GM23248 (cell line): Measurements from ENCODE around the gene TMX2. TPM values are rescaled to one million over a fixed set of nuclear protein-coding genes. Genes with fewer than 3 reads are reported as not detected.
"Not testable (repeated sequence)": the region's sequence is repeated elsewhere in the genome, so short reads cannot be mapped to it uniquely, and the experiment has no call there.

Experiments
- DNase-seq: peaks from one replicate; pipeline ENCODE4 v3.0.0-alpha.2; 2015
- H2AFZ ChIP-seq: fragments of 200-600 bp; sonication (generic); 2 replicates; pipeline ENCODE4 v1.6.1; 2016; ENCODE audit warnings: antibody characterized with exemption
- H3F3A ChIP-seq: fragments of 200-600 bp; sonication (generic); 2 replicates; pipeline ENCODE4 v1.6.1; 2016; ENCODE audit warnings: mild to moderate bottlenecking, antibody characterized with exemption, mixed run types; ENCODE audit not compliant: insufficient read depth
- H3K27ac ChIP-seq: fragments of 200-600 bp; sonication (generic); 2 replicates; pipeline ENCODE4 v1.5.1; 2016; ENCODE audit warnings: mild to moderate bottlenecking
- H3K27me3 ChIP-seq: fragments of 200-600 bp; sonication (generic); replicated peaks from 2 replicates; pipeline ENCODE4 v1.6.1; 2016; ENCODE audit warnings: mild to moderate bottlenecking; ENCODE audit not compliant: insufficient read depth
- H3K36me3 ChIP-seq: fragments of 200-600 bp; sonication (generic); 2 replicates; pipeline ENCODE4 v1.6.1; 2016; ENCODE audit warnings: low read depth, mild to moderate bottlenecking
- H3K4me1 ChIP-seq: fragments of 200-600 bp; sonication (generic); 2 replicates; pipeline ENCODE4 v1.6.1; 2016; ENCODE audit warnings: mild to moderate bottlenecking; ENCODE audit not compliant: insufficient read depth
- H3K4me2 ChIP-seq: fragments of 200-600 bp; sonication (generic); one replicate; pipeline ENCODE4 v1.6.1; 2016; ENCODE audit warnings: mild to moderate bottlenecking; ENCODE audit not compliant: unreplicated experiment
- H3K4me3 ChIP-seq: fragments of 200-600 bp; sonication (generic); 2 replicates; pipeline ENCODE4 v1.5.1; 2016; ENCODE audit warnings: mild to moderate bottlenecking
- H3K79me2 ChIP-seq: fragments of 200-600 bp; sonication (generic); 2 replicates; pipeline ENCODE4 v1.6.1; 2016; ENCODE audit warnings: mild to moderate bottlenecking; ENCODE audit not compliant: insufficient read depth
- H3K9ac ChIP-seq: fragments of 200-600 bp; sonication (generic); 2 replicates; pipeline ENCODE4 v1.6.1; 2016; ENCODE audit warnings: mild to moderate bottlenecking
- H3K9me2 ChIP-seq: fragments of 200-600 bp; sonication (generic); 2 replicates; pipeline ENCODE4 v1.6.1; 2016; ENCODE audit warnings: mixed run types, mild to moderate bottlenecking, moderate library complexity; ENCODE audit not compliant: insufficient read depth
- H3K9me3 ChIP-seq: fragments of 200-600 bp; sonication (generic); one replicate; pipeline ENCODE4 v1.6.1; 2017; ENCODE audit warnings: low read depth
- H4K20me1 ChIP-seq: fragments of 200-600 bp; sonication (generic); 2 replicates; pipeline ENCODE4 v1.6.0; 2016; ENCODE audit not compliant: insufficient read depth
- EZH2 ChIP-seq: fragments of 200-600 bp; sonication (generic); IDR thresholded peaks from 2 replicates; pipeline ENCODE4 v1.6.1; 2018; ENCODE audit warnings: antibody characterized with exemption, mild to moderate bottlenecking; ENCODE audit not compliant: insufficient read depth, poor library complexity, severe bottlenecking
- EZH2phosphoT487 ChIP-seq: fragments of 200-600 bp; sonication (generic); IDR thresholded peaks from 2 replicates; pipeline ENCODE4 v1.6.1; 2018; ENCODE audit warnings: antibody characterized with exemption, moderate library complexity, mild to moderate bottlenecking, low read depth; ENCODE audit not compliant: insufficient read depth
- WGBS, 2 experiments: methylation state at CpG; one replicate each; pipeline ENCODE4 v1.1.6; 2015 to 2017; ENCODE audit warnings: low lambda C conversion rate in 2 of 2, low coverage in 1 of 2; ENCODE audit errors: missing lambda C conversion rate in 2 of 2; 5-methylcytosine and 5-hydroxymethylcytosine counted together
- in situ Hi-C: fragments of 300-500 bp; cut with MboI; formaldehyde crosslinking; loops from 2 replicates; pipeline ENCODE4 v1.15.0; 2020
- polyA plus RNA-seq: library from polyadenylated mRNA; unstranded; fragments of >200 nt; fragmentation: Nextera tagmentation; extraction: Ambion mirVana; gene quantifications from 2 replicates; pipeline ENCODE4 v1.2.1, GENCODE V29; 2016
- total RNA-seq: library from RNA; depleted of rRNA; stranded (reverse); fragments of >200 nt; shearing (Covaris generic); gene quantifications from 2 replicates; pipeline ENCODE4 v1.2.3, GENCODE V29; 2014

The TMX2 gene
- total and polyA plus RNA-seq, 2 experiments from 2014 or later: 88.1 to 105 TPM

DNA sequence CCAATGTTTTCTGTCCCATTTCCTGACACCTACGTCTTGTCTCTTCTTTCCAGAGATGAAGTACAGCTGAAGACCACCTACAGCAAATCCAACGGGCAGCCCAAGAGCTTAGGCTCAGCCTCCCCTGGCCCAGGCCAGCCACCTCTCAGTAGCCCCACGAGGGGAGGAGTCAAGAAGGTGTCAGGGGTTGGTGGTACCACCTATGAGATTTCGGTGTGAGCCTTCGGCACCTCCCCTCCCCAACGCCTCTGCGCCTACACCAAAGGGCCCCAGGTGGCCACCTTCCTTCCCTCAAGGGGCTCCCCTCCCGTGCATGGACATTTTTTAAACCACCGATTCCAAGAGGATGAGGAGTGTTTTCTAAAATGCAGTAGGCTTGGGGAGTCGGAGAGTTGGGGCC lies 12.6 kb upstream of the TMX2 start:
- H3K27ac ChIP-seq: no peak overlapping the region
- H4K20me1 ChIP-seq: no peaks in the 10 kb centered on the region
- in situ Hi-C loops: no loop called here
- H3K9me3 ChIP-seq: no peaks in the 10 kb centered on the region
- no peak overlapping the region for H3K4me3 ChIP-seq
- TF ChIP-seq EZH2 (no peak), EZH2phosphoT487 (no peak)
- DNase-seq: no peak
- H3K9ac ChIP-seq: no peak overlapping the region
- H3K36me3 ChIP-seq: peaks cover 66% of the 10 kb centered on the region
- H3K4me2 ChIP-seq: no peak overlapping the region
- H3K79me2 ChIP-seq: peaks cover 7% of the 10 kb centered on the region
- 76 to 78% methylated on average over 10 of the region's 10 CpGs for WGBS, 2 experiments
- H2AFZ ChIP-seq: no peak overlapping the region
- H3K4me1 ChIP-seq: no peaks in the 10 kb centered on the region
- H3K27me3 ChIP-seq: no peaks in the 10 kb centered on the region
- H3K9me2 ChIP-seq: no peaks in the 10 kb centered on the region
- peaks cover 33% of the 10 kb centered on the region for H3F3A ChIP-seq

- Histone ChIP-seq H3K4me2 (no peak overlapping the region), H3K9me3 (no peaks in the 10 kb centered on the region), H3F3A (peaks cover 36% of the 10 kb centered on the region), H3K4me3 (no peak overlapping the region), H3K9ac (no peak overlapping the region; the same call in 1 of the 2 replicates), H3K27ac (no peak overlapping the region), H3K4me1 (no peaks in the 10 kb centered on the region), H2AFZ (no peak overlapping the region), H3K36me3 (peaks cover 66% of the 10 kb centered on the region), H4K20me1 (no peaks in the 10 kb centered on the region), H3K79me2 (peaks cover 13% of the 10 kb centered on the region), H3K27me3 (no peaks in the 10 kb centered on the region), H3K9me2 (no peaks in the 10 kb centered on the region)
- no peak for TF ChIP-seq EZH2
- no peak for TF ChIP-seq EZH2phosphoT487
- in situ Hi-C loops: no loop called here
- DNase-seq: no peak
- 57 to 67% methylated on average over 3 of the region's 3 CpGs for WGBS, 2 experiments
Measured at GRCh38 chr11:57700425-57700824, 12.0 kb upstream of the TMX2 start.

DNA sequence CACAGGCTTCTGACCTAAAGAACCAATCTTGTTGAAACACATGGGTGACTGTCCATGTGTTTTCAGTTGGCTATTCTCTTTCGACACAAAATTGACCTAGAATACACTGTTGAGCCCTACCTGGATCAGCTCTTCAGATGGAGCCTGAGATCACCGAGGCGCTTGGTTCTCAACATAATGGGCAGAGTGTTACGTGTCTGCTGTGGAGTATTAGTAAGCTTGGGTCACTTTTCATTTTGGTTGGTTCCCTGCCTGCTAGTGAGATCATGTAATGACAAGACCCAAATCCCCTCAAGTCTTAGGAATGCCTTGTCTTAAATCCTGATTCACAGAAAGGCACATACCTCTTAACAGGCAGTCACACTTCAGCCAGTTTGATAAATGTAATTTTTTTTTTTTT lies 9.1 kb upstream of the TMX2 start:
- no peaks in the 10 kb centered on the region for H3K27me3 ChIP-seq
- H3K9me2 ChIP-seq: no peaks in the 10 kb centered on the region
- H2AFZ ChIP-seq: no peak overlapping the region
- no peaks in the 10 kb centered on the region for H3K9me3 ChIP-seq
- peaks cover 40% of the 10 kb centered on the region for H3F3A ChIP-seq
- in situ Hi-C loops: no loop called here
- no peak overlapping the region for H3K4me3 ChIP-seq
- H3K4me2 ChIP-seq: no peak overlapping the region
- H4K20me1 ChIP-seq: no peaks in the 10 kb centered on the region
- no peak overlapping the region; the same call in 1 of the 2 replicates for H3K27ac ChIP-seq
- no peak overlapping the region for H3K9ac ChIP-seq
- no peak for DNase-seq
- H3K4me1 ChIP-seq: no peaks in the 10 kb centered on the region
- WGBS, 2 experiments: 95 to 98% methylated on average over 4 of the region's 4 CpGs
- no peak for TF ChIP-seq EZH2
- no peak for TF ChIP-seq EZH2phosphoT487
- H3K36me3 ChIP-seq: peaks cover 51% of the 10 kb centered on the region
- peaks cover 42% of the 10 kb centered on the region for H3K79me2 ChIP-seq

- no peak overlapping the region for H3K4me3 ChIP-seq
- no peaks in the 10 kb centered on the region for H4K20me1 ChIP-seq
- H3K79me2 ChIP-seq: peaks cover 58% of the 10 kb centered on the region
- peaks cover 36% of the 10 kb centered on the region for H3K36me3 ChIP-seq
- no peaks in the 10 kb centered on the region for H3K27me3 ChIP-seq
- no peak overlapping the region for H3K27ac ChIP-seq
- no peak overlapping the region for H3K9ac ChIP-seq
- H3F3A ChIP-seq: peaks cover 42% of the 10 kb centered on the region
- 80 to 81% methylated on average over 6 of the region's 6 CpGs for WGBS, 2 experiments
- no peak for DNase-seq
- in situ Hi-C loops: no loop called here
- TF ChIP-seq EZH2phosphoT487: no peak
- no peak for TF ChIP-seq EZH2
- no peak overlapping the region for H2AFZ ChIP-seq
- H3K4me1 ChIP-seq: no peaks in the 10 kb centered on the region
- no peaks in the 10 kb centered on the region for H3K9me2 ChIP-seq
- no peak overlapping the region for H3K4me2 ChIP-seq
- no peaks in the 10 kb centered on the region for H3K9me3 ChIP-seq
Measured at GRCh38 chr11:57704932-57705331, 7.5 kb upstream of the TMX2 start.

- not testable (repeated sequence) for H3K9me2 ChIP-seq
Measured at GRCh38 chr11:57705432-57705831, 7.0 kb upstream of the TMX2 start.

More at GRCh38 chr11:57705432-57705831, 7.0 kb upstream of the TMX2 start:
- peaks cover 32% of the 10 kb centered on the region for H3K36me3 ChIP-seq
- H3K9ac ChIP-seq, H4K20me1 ChIP-seq, H3K9me3 ChIP-seq, H3K27me3 ChIP-seq, H2AFZ ChIP-seq, H3K4me2 ChIP-seq, in situ Hi-C loops, H3K27ac ChIP-seq, DNase-seq, H3K4me3 ChIP-seq, H3K4me1 ChIP-seq: not testable (repeated sequence)
- 76 to 79% methylated on average over 8 of the region's 8 CpGs for WGBS, 2 experiments
- H3K79me2 ChIP-seq: peaks cover 63% of the 10 kb centered on the region
- peaks cover 42% of the 10 kb centered on the region for H3F3A ChIP-seq
